Measurements from ENCODE around the gene NRG3. TPM values are rescaled to one million over a fixed set of nuclear protein-coding genes. Genes with fewer than 3 reads are reported as not detected.
A peak's percentile ranks its signal among the peaks of the same experiment; 100 is the strongest.

Gene NRG3
- total RNA-seq, 2 experiments from 2014 or later = not detected

GRCh38 chr10:82505009-82505408 lies 630.0 kb downstream of the NRG3 start:
- intact Hi-C loops (cut with micrococcal nuclease; ENCODE audit: unreplicated experiment) = no loop called here
- Histone ChIP-seq H3K27ac (ENCODE audit: low read depth, low read length, poor library complexity, severe bottlenecking) (no peak overlapping the region), H3K9me2 (ENCODE audit: insufficient read depth, low read length) (no peaks in the 10 kb centered on the region), H2AFZ (ENCODE audit: low read length) (peak overlapping the region; percentile 10; the same call in 1 of the 2 replicates), H3K36me3 (ENCODE audit: insufficient read depth, low read length) (no peaks in the 10 kb centered on the region), H3K4me1 (ENCODE audit: insufficient read depth, low read length, poor library complexity, severe bottlenecking) (peaks cover 9% of the 10 kb centered on the region), H3K4me3 (ENCODE audit: low read depth, low read length, poor library complexity, severe bottlenecking) (no peak overlapping the region), H3K9me3 (ENCODE audit: low read length) (no peaks in the 10 kb centered on the region), H4K20me1 (ENCODE audit: insufficient read depth, low read length) (no peaks in the 10 kb centered on the region), H3K4me2 (ENCODE audit: low read length) (peak overlapping the region; percentile 52; the same call in 1 of the 2 replicates), H3K79me2 (ENCODE audit: insufficient read depth, low read depth, low read length) (no peaks in the 10 kb centered on the region)
- DNase-seq (ENCODE audit: low spot score) = no peak
- ChIA-PET POLR2A (interaction anchor here (0.7 to 1.0 kb wide), 2 partner anchors 15 to 73 kb away, joined by 3 read pairs; no protein-coding TSS in a partner anchor), CTCF (ENCODE audit: unreplicated experiment) (no interaction called here)
- TF ChIP-seq EZH2phosphoT487 (IDR thresholded peaks at IDR 0.05; ENCODE audit: borderline replicate concordance, low read depth, low read length) = no peak
- no peak for TF ChIP-seq CTCF (conservative IDR thresholded peaks at IDR 0.05; ENCODE audit: low read length)
- no TSS peak for BruUV-seq (replicated peaks)

GRCh38 chr10:82506680-82507376 lies 631.8 kb downstream of the NRG3 start:
- H3K9me2 ChIP-seq (ENCODE audit: insufficient read depth, low read length) = no peaks in the 10 kb centered on the region
- intact Hi-C loops (cut with micrococcal nuclease; ENCODE audit: unreplicated experiment) = no loop called here
- no peak overlapping the region for H3K27ac ChIP-seq (ENCODE audit: low read depth, low read length, poor library complexity, severe bottlenecking)
- CTCF ChIA-PET (ENCODE audit: unreplicated experiment) = no interaction called here
- no peak for DNase-seq (ENCODE audit: low spot score)
- BruUV-seq (replicated peaks) = no TSS peak
- H2AFZ ChIP-seq (ENCODE audit: low read length) = peak overlapping the region; percentile 19; the same call in 1 of the 2 replicates
- no peaks in the 10 kb centered on the region for H3K36me3 ChIP-seq (ENCODE audit: insufficient read depth, low read length)
- no peak overlapping the region for H3K4me3 ChIP-seq (ENCODE audit: low read depth, low read length, poor library complexity, severe bottlenecking)
- no peaks in the 10 kb centered on the region for H3K79me2 ChIP-seq (ENCODE audit: insufficient read depth, low read depth, low read length)
- peaks cover 9% of the 10 kb centered on the region for H3K4me1 ChIP-seq (ENCODE audit: insufficient read depth, low read length, poor library complexity, severe bottlenecking)
- no peaks in the 10 kb centered on the region for H3K9me3 ChIP-seq (ENCODE audit: low read length)
- TF ChIP-seq CTCF (conservative IDR thresholded peaks at IDR 0.05; ENCODE audit: low read length) (no peak), EZH2phosphoT487 (IDR thresholded peaks at IDR 0.05; ENCODE audit: borderline replicate concordance, low read depth, low read length) (no peak)
- H4K20me1 ChIP-seq (ENCODE audit: insufficient read depth, low read length) = no peaks in the 10 kb centered on the region
- H3K4me2 ChIP-seq (ENCODE audit: low read length) = peak overlapping the region; percentile 52; the same call in 1 of the 2 replicates
- POLR2A ChIA-PET = no interaction called here

GRCh38 chr10:82515256-82515655 lies 640.3 kb downstream of the NRG3 start:
- intact Hi-C loops (cut with micrococcal nuclease; ENCODE audit: unreplicated experiment) = no loop called here
- Histone ChIP-seq H4K20me1 (ENCODE audit: insufficient read depth, low read length) (no peaks in the 10 kb centered on the region), H3K9me3 (ENCODE audit: low read length) (0 out of 2 replicates have a peak, but pooled peaks cover 3% of the 10 kb centered on the region), H3K4me3 (ENCODE audit: low read depth, low read length, poor library complexity, severe bottlenecking) (no peak overlapping the region), H3K9me2 (ENCODE audit: insufficient read depth, low read length) (no peaks in the 10 kb centered on the region), H3K4me2 (ENCODE audit: low read length) (no peak overlapping the region), H3K27ac (ENCODE audit: low read depth, low read length, poor library complexity, severe bottlenecking) (no peak overlapping the region), H2AFZ (ENCODE audit: low read length) (no peak overlapping the region), H3K79me2 (ENCODE audit: insufficient read depth, low read depth, low read length) (no peaks in the 10 kb centered on the region), H3K36me3 (ENCODE audit: insufficient read depth, low read length) (no peaks in the 10 kb centered on the region), H3K4me1 (ENCODE audit: insufficient read depth, low read length, poor library complexity, severe bottlenecking) (no peaks in the 10 kb centered on the region)
- TF ChIP-seq EZH2phosphoT487 (IDR thresholded peaks at IDR 0.05; ENCODE audit: borderline replicate concordance, low read depth, low read length) = no peak
- TF ChIP-seq CTCF (conservative IDR thresholded peaks at IDR 0.05; ENCODE audit: low read length) = no peak
- ChIA-PET POLR2A (no interaction called here), CTCF (ENCODE audit: unreplicated experiment) (no interaction called here)
- DNase-seq (ENCODE audit: low spot score) = no peak
- BruUV-seq (replicated peaks) = no TSS peak
